OCI-LY7 (cell line): ENCODE data around the gene SUPT16H. TPM values are rescaled to one million over a fixed set of nuclear protein-coding genes. Genes with fewer than 3 reads are reported as not detected.

Experiments used
- BruUV-seq: library from RNA; stranded (reverse); fragments of 400-500 nt; replicated peaks from 2 replicates; lab custom pipeline; 2021; lab: Mats Ljungman, UMichigan
- CTCF ChIA-PET: fragments of 300-600 bp; sonication (Branson Sonifier 250); formaldehyde crosslinking; loops from one replicate; lab custom pipeline; 2022; ENCODE audit warnings: antibody characterized with exemption; ENCODE audit not compliant: unreplicated experiment; lab: Charles Lee
- POLR2A ChIA-PET: fragments of 300-600 bp; sonication (Branson Sonifier 250); formaldehyde crosslinking; loops from one replicate; lab custom pipeline; 2022; ENCODE audit warnings: antibody characterized with exemption; lab: Charles Lee
- DNase-seq: peaks from one replicate; pipeline ENCODE4 v3.0.0-alpha.2; 2015; ENCODE audit warnings: low spot score
- H2AFZ ChIP-seq: fragments of 200-600 bp; sonication (generic), shearing (Covaris generic); 2 replicates; pipeline ENCODE4 v1.6.1; 2014; ENCODE audit warnings: mild to moderate bottlenecking, antibody characterized with exemption, low read length, moderate library complexity
- H3K27ac ChIP-seq: fragments of 200-600 bp; sonication (generic); 2 replicates; pipeline ENCODE4 v1.5.1; 2014; ENCODE audit warnings: mixed run types, low read depth, mild to moderate bottlenecking, moderate library complexity, low read length, inconsistent platforms; ENCODE audit not compliant: poor library complexity, severe bottlenecking
- H3K36me3 ChIP-seq: fragments of 200-600 bp; sonication (generic); 2 replicates; pipeline ENCODE4 v1.6.1; 2014; ENCODE audit warnings: mild to moderate bottlenecking, antibody characterized with exemption, low read length, moderate library complexity, mixed read lengths; ENCODE audit not compliant: insufficient read depth
- H3K4me1 ChIP-seq: fragments of 200-600 bp; sonication (generic); 2 replicates; pipeline ENCODE4 v1.5.1; 2014; ENCODE audit warnings: mild to moderate bottlenecking, low read length; ENCODE audit not compliant: insufficient read depth, poor library complexity, severe bottlenecking
- H3K4me2 ChIP-seq: fragments of 200-600 bp; sonication (generic); 2 replicates; pipeline ENCODE4 v1.6.1; 2014; ENCODE audit warnings: mild to moderate bottlenecking, low read length
- H3K4me3 ChIP-seq: fragments of 200-600 bp; sonication (generic); 2 replicates; pipeline ENCODE4 v1.5.1; 2014; ENCODE audit warnings: mild to moderate bottlenecking, low read depth, low read length; ENCODE audit not compliant: poor library complexity, severe bottlenecking
- H3K79me2 ChIP-seq: fragments of 200-600 bp; sonication (generic); 2 replicates; pipeline ENCODE4 v1.6.1; 2016; ENCODE audit warnings: low read depth, mild to moderate bottlenecking, low read length, moderate library complexity, mixed read lengths; ENCODE audit not compliant: insufficient read depth
- H3K9me2 ChIP-seq: fragments of 200-600 bp; sonication (generic); 2 replicates; pipeline ENCODE4 v1.6.1; 2016; ENCODE audit warnings: mild to moderate bottlenecking, low read length, mixed read lengths; ENCODE audit not compliant: insufficient read depth
- H3K9me3 ChIP-seq: fragments of 200-600 bp; sonication (generic); 2 replicates; pipeline ENCODE4 v1.6.1; 2014; ENCODE audit warnings: mild to moderate bottlenecking, mixed run types, low read length, mixed read lengths
- H4K20me1 ChIP-seq: fragments of 200-600 bp; sonication (generic); 2 replicates; pipeline ENCODE4 v1.6.1; 2014; ENCODE audit warnings: mild to moderate bottlenecking, antibody characterized with exemption, low read length, moderate library complexity, mixed read lengths; ENCODE audit not compliant: insufficient read depth
- EZH2phosphoT487 ChIP-seq: fragments of 200-600 bp; sonication (generic); IDR thresholded peaks from 2 replicates; pipeline ENCODE4 v1.6.1; 2018; ENCODE audit warnings: low read depth, borderline replicate concordance, mild to moderate bottlenecking, mixed run types, antibody characterized with exemption, low read length, moderate library complexity, mixed read lengths
- intact Hi-C: fragments of 100-400 bp; cut with micrococcal nuclease; formaldehyde crosslinking; loops from one replicate; pipeline ENCODE4 v1.10.0; 2022; ENCODE audit not compliant: unreplicated experiment
- total RNA-seq, 2 experiments: library from RNA; depleted of rRNA in 1 of 2; stranded (reverse); fragments of >200 nt in 1 of 2; shearing (Covaris generic) in 1 of 2; gene quantifications; 2 replicates each; pipeline ENCODE4 v1.2.3, GENCODE V29; 2014 to 2022
- TF ChIP-seq, protein P1 (sequence below): fragments of 200-600 bp; sonication (generic); conservative IDR thresholded peaks from 2 replicates; pipeline ENCODE4 v1.5.1; 2014; ENCODE audit warnings: mild to moderate bottlenecking, antibody characterized with exemption, low read length, moderate library complexity, mixed read lengths

The SUPT16H gene
- total RNA-seq, 2 experiments from 2014 or later, result 100 to 151 TPM

DNA sequence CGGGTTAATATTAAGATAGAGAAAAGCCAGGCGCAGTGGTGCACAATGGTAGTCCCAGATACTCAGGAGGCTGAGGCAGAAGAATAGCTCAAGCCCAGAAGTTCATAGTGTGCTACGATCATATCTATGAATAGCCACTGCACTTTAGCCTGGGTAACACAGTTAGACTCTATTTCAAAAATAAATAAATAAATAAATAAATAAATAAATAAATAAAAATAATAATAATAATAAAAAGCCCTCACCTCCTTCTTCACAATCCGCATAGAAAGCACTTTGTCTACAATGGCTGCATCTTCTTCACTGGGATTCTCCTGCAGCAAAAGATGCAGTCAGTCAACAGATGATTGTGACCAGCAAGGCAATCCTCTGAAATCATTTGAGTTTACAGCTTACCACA is 31.5 kb upstream of the SUPT16H start:
- DNase-seq, result no peak
- Histone ChIP-seq H3K27ac (no peak overlapping the region), H3K36me3 (peaks cover 85% of the 10 kb centered on the region), H2AFZ (no peak overlapping the region), H3K79me2 (no peaks in the 10 kb centered on the region), H3K9me2 (no peaks in the 10 kb centered on the region), H3K4me2 (no peak overlapping the region), H3K9me3 (no peaks in the 10 kb centered on the region), H3K4me1 (no peaks in the 10 kb centered on the region), H4K20me1 (no peaks in the 10 kb centered on the region), H3K4me3 (no peak overlapping the region)
- intact Hi-C loops, result no loop called here
- TF ChIP-seq, protein P1, sequence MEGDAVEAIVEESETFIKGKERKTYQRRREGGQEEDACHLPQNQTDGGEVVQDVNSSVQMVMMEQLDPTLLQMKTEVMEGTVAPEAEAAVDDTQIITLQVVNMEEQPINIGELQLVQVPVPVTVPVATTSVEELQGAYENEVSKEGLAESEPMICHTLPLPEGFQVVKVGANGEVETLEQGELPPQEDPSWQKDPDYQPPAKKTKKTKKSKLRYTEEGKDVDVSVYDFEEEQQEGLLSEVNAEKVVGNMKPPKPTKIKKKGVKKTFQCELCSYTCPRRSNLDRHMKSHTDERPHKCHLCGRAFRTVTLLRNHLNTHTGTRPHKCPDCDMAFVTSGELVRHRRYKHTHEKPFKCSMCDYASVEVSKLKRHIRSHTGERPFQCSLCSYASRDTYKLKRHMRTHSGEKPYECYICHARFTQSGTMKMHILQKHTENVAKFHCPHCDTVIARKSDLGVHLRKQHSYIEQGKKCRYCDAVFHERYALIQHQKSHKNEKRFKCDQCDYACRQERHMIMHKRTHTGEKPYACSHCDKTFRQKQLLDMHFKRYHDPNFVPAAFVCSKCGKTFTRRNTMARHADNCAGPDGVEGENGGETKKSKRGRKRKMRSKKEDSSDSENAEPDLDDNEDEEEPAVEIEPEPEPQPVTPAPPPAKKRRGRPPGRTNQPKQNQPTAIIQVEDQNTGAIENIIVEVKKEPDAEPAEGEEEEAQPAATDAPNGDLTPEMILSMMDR, result no peak
- TF ChIP-seq EZH2phosphoT487, result no peak
- ChIA-PET POLR2A (interaction anchor here (0.6 kb wide), 1 partner anchor 30 kb away, joined by 7 read pairs; no protein-coding TSS in a partner anchor), CTCF (no interaction called here)
- no TSS peak for BruUV-seq

DNA sequence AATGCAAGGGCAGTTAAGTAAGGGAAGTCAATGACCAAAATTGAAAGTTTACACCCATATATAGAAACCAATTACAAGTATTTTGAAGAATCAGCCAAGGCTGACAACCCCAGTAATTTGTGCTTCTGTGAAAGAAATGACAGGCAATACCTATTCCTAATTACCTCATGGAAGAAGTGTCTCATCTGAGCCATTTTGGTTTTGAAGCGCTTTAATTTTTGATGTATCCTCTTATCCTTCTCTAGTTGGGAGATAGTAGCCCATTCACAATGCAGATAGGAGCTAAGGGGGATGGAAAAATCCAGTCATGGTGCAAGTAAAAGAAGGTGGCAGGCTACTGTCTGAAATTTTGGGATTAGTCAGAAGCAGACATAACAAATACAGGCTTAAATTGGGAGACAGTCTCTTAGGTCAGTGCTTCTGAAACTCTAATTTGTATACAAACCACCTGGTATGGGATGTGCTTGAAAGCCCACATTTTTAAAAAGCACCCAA is 30.4 kb upstream of the SUPT16H start:
- Histone ChIP-seq H3K36me3 (peaks cover 87% of the 10 kb centered on the region), H3K27ac (no peak overlapping the region), H2AFZ (no peak overlapping the region), H3K4me3 (no peak overlapping the region), H3K9me3 (no peaks in the 10 kb centered on the region), H3K79me2 (no peaks in the 10 kb centered on the region), H3K9me2 (no peaks in the 10 kb centered on the region), H3K4me1 (no peaks in the 10 kb centered on the region), H4K20me1 (no peaks in the 10 kb centered on the region), H3K4me2 (no peak overlapping the region)
- no peak for DNase-seq
- intact Hi-C loops, result no loop called here
- TF ChIP-seq EZH2phosphoT487, result no peak
- TF ChIP-seq, protein P1, result no peak
- CTCF ChIA-PET, result no interaction called here
- POLR2A ChIA-PET, result interaction anchor here (1.1 kb wide), 1 partner anchor 53 kb away, joined by 4 read pairs; no protein-coding TSS in a partner anchor
- no TSS peak for BruUV-seq

DNA sequence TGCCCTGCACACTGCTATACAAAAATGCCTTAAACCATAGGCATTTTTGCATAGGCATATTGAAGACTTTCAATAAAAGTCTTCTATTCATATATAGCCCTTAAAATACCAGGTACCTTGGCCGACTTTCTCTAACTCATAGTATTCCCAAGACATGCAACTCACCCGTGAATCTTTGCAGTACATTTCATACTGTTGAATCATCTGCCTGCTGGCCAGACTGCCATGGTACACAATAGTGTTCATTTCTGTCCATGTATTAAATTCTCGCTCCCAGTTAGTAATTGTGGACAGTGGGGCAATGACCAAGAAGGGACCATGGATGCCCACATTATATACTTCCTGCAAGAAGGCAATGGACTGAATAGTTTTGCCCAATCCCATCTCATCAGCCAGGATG is 24.3 kb upstream of the SUPT16H start:
- H3K4me1 ChIP-seq, result no peaks in the 10 kb centered on the region
- TSS peak; percentile 39 for BruUV-seq
- no peak overlapping the region for H3K4me2 ChIP-seq
- no peaks in the 10 kb centered on the region for H4K20me1 ChIP-seq
- ChIA-PET CTCF (no interaction called here), POLR2A (interaction anchor here (0.6 to 0.9 kb wide), 3 partner anchors 38 to 382 kb away, joined by 3 to 4 read pairs (median 4); no protein-coding TSS in a partner anchor)
- no peaks in the 10 kb centered on the region for H3K9me3 ChIP-seq
- no peaks in the 10 kb centered on the region for H3K9me2 ChIP-seq
- no peak overlapping the region for H3K27ac ChIP-seq
- H3K4me3 ChIP-seq, result no peak overlapping the region
- H3K36me3 ChIP-seq, result peaks cover 95% of the 10 kb centered on the region
- intact Hi-C loops, result no loop called here
- TF ChIP-seq, protein P1, result no peak
- no peak for TF ChIP-seq EZH2phosphoT487
- H2AFZ ChIP-seq, result no peak overlapping the region
- DNase-seq, result no peak
- no peaks in the 10 kb centered on the region for H3K79me2 ChIP-seq
